ENCODE data around the gene PTK7.
A peak's percentile ranks its signal among the peaks of the same experiment; 100 is the strongest.
"Not testable (repeated sequence)": the region's sequence is repeated elsewhere in the genome, so short reads cannot be mapped to it uniquely, and the experiment has no call there.

The PTK7 gene

DNA sequence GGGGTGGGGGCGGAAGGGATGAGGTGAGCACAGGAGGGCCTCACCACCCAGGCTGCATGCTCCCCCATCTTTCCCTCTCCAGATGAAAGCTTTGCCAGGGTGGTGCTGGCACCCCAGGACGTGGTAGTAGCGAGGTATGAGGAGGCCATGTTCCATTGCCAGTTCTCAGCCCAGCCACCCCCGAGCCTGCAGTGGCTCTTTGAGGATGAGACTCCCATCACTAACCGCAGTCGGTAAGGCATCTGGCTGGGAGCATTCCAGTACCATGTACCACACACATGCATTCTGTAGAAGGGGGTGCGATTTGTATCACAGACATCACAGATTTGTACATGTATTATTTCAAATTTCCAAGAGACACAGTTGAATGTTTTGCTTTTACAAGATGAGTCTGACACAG is 54.3 kb downstream of the PTK7 start:
- H3K9ac ChIP-seq (ENCODE audit: low read depth, low read length): no peak overlapping the region
- H3K27me3 ChIP-seq (ENCODE audit: control insufficient read depth, insufficient read depth, low read length): no peaks in the 10 kb centered on the region
- H3K36me3 ChIP-seq (ENCODE audit: control insufficient read depth, insufficient read depth, low read length): peaks cover 25% of the 10 kb centered on the region

GRCh38 chr6:43131379-43131778 is 55.3 kb downstream of the PTK7 start:
- H3K9me3 ChIP-seq (ENCODE audit: control insufficient read depth, insufficient read depth, low read length); H3K27ac ChIP-seq (ENCODE audit: low read depth, low read length); H3K9ac ChIP-seq (ENCODE audit: low read depth, low read length); H3K4me1 ChIP-seq (ENCODE audit: control insufficient read depth, insufficient read depth, low read length); H3K27me3 ChIP-seq (ENCODE audit: control insufficient read depth, insufficient read depth, low read length); H3K4me3 ChIP-seq (ENCODE audit: low read depth, low read length): not testable (repeated sequence)
- H3K36me3 ChIP-seq (ENCODE audit: control insufficient read depth, insufficient read depth, low read length): peaks cover 25% of the 10 kb centered on the region

More for the DNA sequence above, 54.3 kb downstream of the PTK7 start:
- no peak overlapping the region for H3K27ac ChIP-seq (ENCODE audit: low read depth, low read length)
- peaks cover 8% of the 10 kb centered on the region for H3K4me1 ChIP-seq (ENCODE audit: control insufficient read depth, insufficient read depth, low read length)
- no peaks in the 10 kb centered on the region for H3K9me3 ChIP-seq (ENCODE audit: control insufficient read depth, insufficient read depth, low read length)
- no peak overlapping the region for H3K4me3 ChIP-seq (ENCODE audit: low read depth, low read length)

GRCh38 chr6:43138267-43138666 is 62.2 kb downstream of the PTK7 start:
- Histone ChIP-seq H3K4me1 (ENCODE audit: control insufficient read depth, insufficient read depth, low read length) (peaks cover 5% of the 10 kb centered on the region), H3K36me3 (ENCODE audit: control insufficient read depth, insufficient read depth, low read length) (peaks cover 16% of the 10 kb centered on the region), H3K4me3 (ENCODE audit: low read depth, low read length) (no peak overlapping the region), H3K27ac (ENCODE audit: low read depth, low read length) (no peak overlapping the region), H3K9me3 (ENCODE audit: control insufficient read depth, insufficient read depth, low read length) (no peaks in the 10 kb centered on the region), H3K27me3 (ENCODE audit: control insufficient read depth, insufficient read depth, low read length) (no peaks in the 10 kb centered on the region), H3K9ac (ENCODE audit: low read depth, low read length) (no peak overlapping the region)

DNA sequence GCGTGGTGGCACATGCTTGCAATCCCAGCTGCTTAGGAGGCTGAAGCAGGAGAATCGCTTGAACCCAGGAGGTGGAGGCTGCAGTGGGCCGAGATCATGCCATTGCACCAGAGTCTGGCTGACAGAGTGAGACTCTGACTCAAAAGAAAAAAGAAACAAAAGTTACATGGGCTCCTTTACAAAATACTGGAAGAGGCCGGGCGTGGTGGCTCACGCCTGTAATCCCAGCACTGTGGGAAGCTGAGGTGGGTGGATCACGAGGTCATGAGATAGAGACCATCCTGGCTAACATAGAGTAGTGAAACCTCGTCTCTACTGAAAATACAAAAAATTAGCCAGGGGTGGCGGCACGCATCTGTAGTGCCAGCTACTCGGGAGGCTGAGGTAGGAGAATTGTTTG is 63.9 kb downstream of the PTK7 start:
- not testable (repeated sequence) for H3K4me1 ChIP-seq (ENCODE audit: control insufficient read depth, insufficient read depth, low read length); H3K9me3 ChIP-seq (ENCODE audit: control insufficient read depth, insufficient read depth, low read length); H3K9ac ChIP-seq (ENCODE audit: low read depth, low read length); H3K27me3 ChIP-seq (ENCODE audit: control insufficient read depth, insufficient read depth, low read length); H3K27ac ChIP-seq (ENCODE audit: low read depth, low read length); H3K4me3 ChIP-seq (ENCODE audit: low read depth, low read length)
- H3K36me3 ChIP-seq (ENCODE audit: control insufficient read depth, insufficient read depth, low read length): peaks cover 18% of the 10 kb centered on the region

GRCh38 chr6:43141644-43142043 is 65.5 kb downstream of the PTK7 start:
- Histone ChIP-seq H3K27ac (ENCODE audit: low read depth, low read length) (no peak overlapping the region), H3K4me3 (ENCODE audit: low read depth, low read length) (no peak overlapping the region), H3K4me1 (ENCODE audit: control insufficient read depth, insufficient read depth, low read length) (peaks cover 6% of the 10 kb centered on the region), H3K9ac (ENCODE audit: low read depth, low read length) (no peak overlapping the region), H3K36me3 (ENCODE audit: control insufficient read depth, insufficient read depth, low read length) (peaks cover 25% of the 10 kb centered on the region), H3K9me3 (ENCODE audit: control insufficient read depth, insufficient read depth, low read length) (no peaks in the 10 kb centered on the region), H3K27me3 (ENCODE audit: control insufficient read depth, insufficient read depth, low read length) (no peaks in the 10 kb centered on the region)

GRCh38 chr6:43142101-43142500 is 66.0 kb downstream of the PTK7 start:
- Histone ChIP-seq H3K4me1 (ENCODE audit: control insufficient read depth, insufficient read depth, low read length) (peaks cover 6% of the 10 kb centered on the region), H3K4me3 (ENCODE audit: low read depth, low read length) (no peak overlapping the region), H3K36me3 (ENCODE audit: control insufficient read depth, insufficient read depth, low read length) (peaks cover 30% of the 10 kb centered on the region), H3K9ac (ENCODE audit: low read depth, low read length) (no peak overlapping the region), H3K27ac (ENCODE audit: low read depth, low read length) (no peak overlapping the region), H3K9me3 (ENCODE audit: control insufficient read depth, insufficient read depth, low read length) (no peaks in the 10 kb centered on the region), H3K27me3 (ENCODE audit: control insufficient read depth, insufficient read depth, low read length) (no peaks in the 10 kb centered on the region)

DNA sequence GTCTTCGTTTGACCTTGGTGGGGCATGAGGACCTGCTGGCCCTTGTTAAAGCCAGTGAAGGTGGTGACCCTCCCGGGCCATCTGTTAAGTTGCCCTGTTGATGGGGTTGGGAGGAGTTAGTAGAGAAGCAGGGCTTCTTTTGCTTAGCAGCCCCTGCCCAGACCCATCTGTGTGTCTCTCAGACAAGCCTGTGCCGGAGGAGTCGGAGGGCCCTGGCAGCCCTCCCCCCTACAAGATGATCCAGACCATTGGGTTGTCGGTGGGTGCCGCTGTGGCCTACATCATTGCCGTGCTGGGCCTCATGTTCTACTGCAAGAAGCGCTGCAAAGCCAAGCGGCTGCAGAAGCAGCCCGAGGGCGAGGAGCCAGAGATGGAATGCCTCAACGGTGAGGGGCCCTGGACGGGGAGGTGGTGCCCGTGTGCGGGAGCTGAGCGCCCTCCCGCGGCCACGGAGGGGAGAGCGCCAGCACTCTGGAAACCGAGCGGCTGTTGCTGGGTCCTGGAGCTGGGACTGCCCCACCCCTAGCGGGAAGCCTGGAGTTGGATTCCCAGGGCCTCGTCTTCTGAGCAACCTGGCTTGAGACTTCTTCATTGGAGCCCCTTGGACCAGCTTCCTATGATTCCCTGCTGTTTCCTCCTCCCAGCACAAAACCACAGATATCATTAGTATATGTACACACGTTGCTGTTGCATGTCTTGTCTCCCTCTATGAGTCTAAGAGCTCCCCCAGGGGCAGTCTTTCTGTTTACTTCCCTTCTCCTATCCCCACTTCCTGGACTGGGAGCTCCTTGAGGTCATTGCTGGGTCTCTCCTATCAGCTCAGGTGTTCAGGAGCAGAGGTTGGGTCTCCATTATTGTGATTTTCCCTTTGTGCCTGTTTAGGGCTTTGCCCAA is 67.4 kb downstream of the PTK7 start:
- H3K36me3 ChIP-seq (ENCODE audit: control insufficient read depth, insufficient read depth, low read length): peaks cover 37% of the 10 kb centered on the region
- H3K27me3 ChIP-seq (ENCODE audit: control insufficient read depth, insufficient read depth, low read length): no peaks in the 10 kb centered on the region
- H3K27ac ChIP-seq (ENCODE audit: low read depth, low read length): peak overlapping the region; percentile 78
- H3K9ac ChIP-seq (ENCODE audit: low read depth, low read length): 0 out of 2 replicates have a peak overlapping the region, but pooled peaks have one; percentile 15
- peaks cover 6% of the 10 kb centered on the region for H3K4me1 ChIP-seq (ENCODE audit: control insufficient read depth, insufficient read depth, low read length)
- H3K9me3 ChIP-seq (ENCODE audit: control insufficient read depth, insufficient read depth, low read length): no peaks in the 10 kb centered on the region
- no peak overlapping the region for H3K4me3 ChIP-seq (ENCODE audit: low read depth, low read length)

DNA sequence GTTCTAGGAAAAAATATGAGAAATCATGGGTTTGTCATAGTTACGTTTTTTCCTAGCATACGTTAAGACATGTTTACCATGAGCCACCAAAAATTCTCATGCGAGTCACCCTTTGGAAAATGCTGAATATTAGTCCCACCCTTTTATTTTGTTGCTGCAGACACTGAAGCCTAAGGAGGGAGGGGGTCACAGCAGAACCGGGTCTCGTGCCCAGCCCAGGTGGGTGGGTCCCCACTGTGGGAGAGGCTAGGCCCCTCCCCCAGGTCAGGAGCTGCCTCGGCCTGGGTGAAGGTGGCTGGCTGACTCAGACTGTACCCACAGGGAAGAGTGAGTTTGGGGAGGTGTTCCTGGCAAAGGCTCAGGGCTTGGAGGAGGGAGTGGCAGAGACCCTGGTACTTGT is 68.8 kb downstream of the PTK7 start:
- H3K9ac ChIP-seq (ENCODE audit: low read depth, low read length): no peak overlapping the region
- H3K36me3 ChIP-seq (ENCODE audit: control insufficient read depth, insufficient read depth, low read length): peaks cover 26% of the 10 kb centered on the region
- H3K9me3 ChIP-seq (ENCODE audit: control insufficient read depth, insufficient read depth, low read length): no peaks in the 10 kb centered on the region
- H3K4me3 ChIP-seq (ENCODE audit: low read depth, low read length): no peak overlapping the region
- no peaks in the 10 kb centered on the region for H3K27me3 ChIP-seq (ENCODE audit: control insufficient read depth, insufficient read depth, low read length)
- no peak overlapping the region for H3K27ac ChIP-seq (ENCODE audit: low read depth, low read length)
- H3K4me1 ChIP-seq (ENCODE audit: control insufficient read depth, insufficient read depth, low read length): peaks cover 6% of the 10 kb centered on the region

- no peaks in the 10 kb centered on the region for H3K27me3 ChIP-seq (ENCODE audit: control insufficient read depth, insufficient read depth, low read length)
- H3K4me3 ChIP-seq (ENCODE audit: low read depth, low read length): no peak overlapping the region
- no peak overlapping the region for H3K27ac ChIP-seq (ENCODE audit: low read depth, low read length)
- H3K9ac ChIP-seq (ENCODE audit: low read depth, low read length): no peak overlapping the region
- no peaks in the 10 kb centered on the region for H3K9me3 ChIP-seq (ENCODE audit: control insufficient read depth, insufficient read depth, low read length)
- peaks cover 6% of the 10 kb centered on the region for H3K4me1 ChIP-seq (ENCODE audit: control insufficient read depth, insufficient read depth, low read length)
- peaks cover 26% of the 10 kb centered on the region for H3K36me3 ChIP-seq (ENCODE audit: control insufficient read depth, insufficient read depth, low read length)
These were observed 70.1 kb downstream of the PTK7 start for GRCh38 chr6:43146261-43146660.

- H3K4me3 ChIP-seq (ENCODE audit: low read depth, low read length): no peak overlapping the region
- H3K9me3 ChIP-seq (ENCODE audit: control insufficient read depth, insufficient read depth, low read length): no peaks in the 10 kb centered on the region
- H3K36me3 ChIP-seq (ENCODE audit: control insufficient read depth, insufficient read depth, low read length): peaks cover 26% of the 10 kb centered on the region
- H3K4me1 ChIP-seq (ENCODE audit: control insufficient read depth, insufficient read depth, low read length): peaks cover 6% of the 10 kb centered on the region
- no peak overlapping the region for H3K9ac ChIP-seq (ENCODE audit: low read depth, low read length)
- H3K27me3 ChIP-seq (ENCODE audit: control insufficient read depth, insufficient read depth, low read length): no peaks in the 10 kb centered on the region
- H3K27ac ChIP-seq (ENCODE audit: low read depth, low read length): no peak overlapping the region
These were observed 70.9 kb downstream of the PTK7 start for GRCh38 chr6:43146709-43147688.

Data from HUES48 (cell line).